Activated gamma-delta T cell (primary cell): Measurements from ENCODE around the gene ERMAP.

Source experiments
- DNase-seq: peaks from one replicate; lab custom pipeline; 2025; lab: John Stamatoyannopoulos, UW

ERMAP gene

DNA sequence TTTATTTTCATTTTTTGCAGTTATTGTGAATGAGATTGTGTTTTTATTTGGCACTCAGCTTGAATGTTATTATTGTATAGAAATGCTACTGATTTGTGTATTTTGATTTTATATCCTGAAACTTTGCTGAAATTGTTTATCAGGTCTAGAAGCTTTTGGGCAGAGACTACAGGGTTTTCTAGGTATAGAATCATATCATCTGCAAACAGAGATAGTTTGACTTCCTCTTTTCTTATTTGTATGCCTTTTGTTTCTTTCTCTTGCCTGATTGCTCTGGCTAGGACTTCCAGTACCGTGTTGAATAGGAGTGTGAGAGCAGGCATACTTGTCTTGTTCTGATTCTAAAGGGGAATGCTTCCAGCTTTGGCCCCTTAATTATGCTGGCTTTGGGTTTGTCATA lies 56.7 kb downstream of the ERMAP start:
- no peak for DNase-seq

DNA sequence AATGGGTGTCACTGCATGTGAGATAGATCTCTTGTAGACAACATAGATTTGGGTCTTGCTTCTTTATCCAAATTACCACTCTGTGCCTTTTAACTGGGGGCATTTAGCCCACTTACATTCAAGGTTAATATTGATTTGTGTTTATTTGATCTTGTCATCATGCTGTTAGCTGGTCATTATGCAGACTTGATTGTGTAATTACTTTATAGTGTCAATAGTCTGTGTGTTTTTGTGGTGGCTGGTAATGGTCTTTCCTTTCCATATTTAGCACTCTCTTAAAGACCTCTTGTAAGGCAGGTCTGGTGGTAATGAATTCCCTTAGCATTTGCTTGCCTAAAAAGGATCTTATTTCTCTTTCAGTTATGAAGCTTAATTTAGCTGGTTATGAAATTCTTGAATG lies 59.1 kb downstream of the ERMAP start:
- DNase-seq = no peak

DNA sequence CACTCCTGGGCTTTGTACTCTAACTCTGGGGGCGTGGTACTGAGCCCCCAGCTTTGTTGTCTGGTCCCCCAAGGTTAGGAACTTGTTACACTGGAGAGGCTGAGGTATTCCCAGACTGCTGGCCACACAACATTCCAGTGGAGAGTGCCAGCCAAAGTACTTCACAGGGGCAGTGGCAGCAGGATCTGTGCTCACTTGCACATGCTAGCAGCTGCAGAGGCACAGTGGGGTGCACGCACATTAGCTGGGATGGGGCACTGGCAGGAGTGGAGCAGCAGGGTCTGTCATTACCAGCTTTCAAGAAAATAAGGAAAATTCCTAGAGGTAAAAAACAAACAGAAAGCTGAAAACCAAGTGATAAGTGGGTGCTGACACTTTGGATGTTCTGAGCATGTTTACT lies 60.5 kb downstream of the ERMAP start:
- no peak for DNase-seq

DNA sequence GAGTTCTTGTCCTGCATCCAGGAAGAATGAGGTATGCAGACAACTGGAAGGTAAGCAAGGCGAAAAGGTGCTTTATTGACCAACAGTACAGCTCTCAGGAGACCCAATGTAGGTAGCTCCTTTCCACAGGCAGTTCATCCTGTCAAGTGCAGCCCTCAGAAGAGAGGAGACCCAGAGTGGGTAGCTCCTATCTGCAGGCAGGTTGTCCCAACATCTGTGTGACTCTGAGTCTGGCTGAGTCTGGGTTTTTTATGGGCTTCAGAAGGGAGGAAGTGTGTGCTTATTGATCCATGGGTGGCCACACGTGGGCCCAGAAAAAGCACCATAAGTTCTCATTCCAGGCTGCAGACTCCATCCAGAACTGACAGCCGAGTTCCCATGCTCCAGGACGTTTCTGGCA lies 63.5 kb downstream of the ERMAP start:
- no peak for DNase-seq

DNA sequence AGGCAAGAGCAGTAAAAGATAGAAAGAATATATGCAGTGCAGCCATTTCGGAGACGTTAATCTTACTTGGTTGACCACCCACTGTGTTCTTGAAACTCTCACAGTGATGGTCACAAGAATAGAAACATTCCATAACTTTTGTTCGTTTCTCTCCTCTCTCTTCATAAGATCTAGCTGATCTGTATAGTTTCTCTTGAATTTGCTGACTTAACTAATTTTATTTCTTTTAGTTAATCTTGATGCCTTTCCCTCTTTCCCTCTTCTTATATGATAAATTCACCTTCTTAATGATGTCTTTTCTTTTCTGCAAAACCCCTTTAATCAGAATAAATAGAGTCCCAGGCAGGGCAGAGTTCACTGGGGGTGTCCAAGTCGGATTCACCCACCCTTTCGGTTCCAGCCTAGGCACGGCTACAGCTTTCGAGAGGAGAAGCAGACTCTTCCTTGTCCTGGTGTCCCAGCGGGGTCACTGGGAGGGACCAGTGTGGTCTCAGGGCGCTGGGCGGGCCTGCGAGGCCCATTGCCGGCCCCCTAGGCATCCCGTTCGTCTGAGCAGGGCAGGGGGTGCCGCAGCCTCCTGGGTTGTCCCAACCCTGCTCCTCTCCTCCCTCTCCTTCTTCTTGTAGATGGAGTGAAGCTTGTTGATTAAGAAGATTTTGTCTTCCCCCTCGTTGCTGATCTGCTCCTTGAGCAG lies 69.3 kb downstream of the ERMAP start:
- no peak for DNase-seq

DNA sequence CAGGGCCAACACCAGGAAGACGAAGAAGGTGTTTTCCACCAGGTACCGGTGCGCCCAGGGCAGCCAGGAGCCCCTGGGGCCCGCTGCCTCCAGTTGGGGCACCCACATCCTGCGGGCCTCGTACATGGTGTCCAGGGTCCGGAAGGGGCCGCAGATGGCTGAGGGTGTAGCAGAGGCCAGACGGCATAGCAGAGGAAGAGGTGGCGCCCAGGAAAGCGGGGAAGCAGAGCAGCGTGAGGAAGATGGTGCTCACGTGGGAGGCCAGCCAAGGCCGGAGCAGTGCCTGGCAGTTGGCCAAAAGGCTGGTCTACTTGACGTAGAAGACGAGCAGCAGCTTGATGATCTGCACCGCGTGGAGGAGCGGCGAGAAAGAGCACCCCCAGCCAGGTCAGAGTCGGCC lies 69.9 kb downstream of the ERMAP start:
- no peak for DNase-seq

DNA sequence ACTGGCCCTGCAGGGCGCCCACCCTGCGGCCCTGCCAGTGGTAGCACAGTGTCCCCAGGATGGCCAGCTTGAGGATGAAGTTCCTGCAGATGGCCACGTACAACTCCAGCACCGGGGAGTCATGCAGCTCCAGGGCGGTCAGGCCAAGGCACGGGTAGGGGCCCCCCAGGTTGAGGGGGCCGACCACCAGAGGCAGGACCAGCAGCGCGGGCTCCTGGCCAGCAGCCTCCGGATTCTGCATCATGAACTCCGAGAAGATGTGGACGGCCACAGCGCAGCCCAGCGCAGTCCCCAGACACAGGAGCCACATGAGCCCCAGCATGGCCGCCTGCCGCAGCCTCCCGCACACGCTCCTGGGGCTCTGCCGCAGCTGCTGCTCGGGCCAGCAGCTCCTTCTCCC lies 70.4 kb downstream of the ERMAP start:
- no peak for DNase-seq

DNA sequence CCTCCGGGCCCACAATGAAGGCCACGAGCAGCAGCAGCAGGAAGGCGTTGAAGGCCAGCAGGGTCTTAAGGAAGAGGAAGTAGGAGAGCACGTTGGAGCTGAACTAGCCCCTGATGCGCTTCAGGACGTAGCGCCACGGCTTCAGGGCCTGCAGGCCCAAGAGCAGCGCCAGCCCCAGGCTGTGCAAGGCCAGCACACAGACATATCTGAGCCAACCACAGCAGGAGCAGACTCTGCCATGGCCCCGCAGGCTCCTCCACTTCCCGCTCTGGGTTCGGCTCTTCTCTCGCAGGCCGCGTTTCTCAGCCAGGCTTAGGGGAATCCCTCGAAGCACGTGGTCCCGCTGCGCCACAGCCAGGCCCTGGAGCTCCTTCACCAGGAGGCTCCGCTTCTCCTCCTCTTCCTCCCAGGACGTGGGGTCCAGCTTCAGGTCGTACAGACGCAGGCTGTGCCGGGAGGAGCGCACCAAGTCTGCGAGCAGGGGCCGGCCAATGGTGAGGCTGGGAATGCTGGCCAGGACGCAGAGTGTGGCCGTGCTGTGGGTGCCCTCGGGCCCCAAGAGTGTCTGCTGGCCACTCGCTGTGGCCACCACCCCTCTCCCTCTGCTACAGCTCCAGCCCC lies 71.2 kb downstream of the ERMAP start:
- DNase-seq = no peak

DNA sequence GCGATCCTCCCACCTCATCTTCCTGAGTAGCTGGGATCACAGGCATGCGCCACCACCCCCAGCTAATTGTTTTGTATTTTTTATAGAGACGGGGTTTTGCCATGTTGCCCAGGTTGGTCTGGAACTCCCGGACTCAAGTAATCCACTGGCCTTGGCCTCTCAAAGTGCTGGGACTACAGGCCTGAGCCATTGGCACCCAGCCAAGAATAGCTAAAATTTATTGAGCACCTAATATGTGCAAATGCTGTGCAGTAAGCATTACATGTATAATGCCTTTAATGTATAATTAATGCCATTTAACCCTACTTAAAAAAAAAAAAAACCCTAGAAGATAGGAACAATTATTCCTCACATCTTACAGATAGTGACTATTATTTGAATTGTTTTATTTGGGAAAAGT lies 72.3 kb downstream of the ERMAP start:
- no peak for DNase-seq

DNA sequence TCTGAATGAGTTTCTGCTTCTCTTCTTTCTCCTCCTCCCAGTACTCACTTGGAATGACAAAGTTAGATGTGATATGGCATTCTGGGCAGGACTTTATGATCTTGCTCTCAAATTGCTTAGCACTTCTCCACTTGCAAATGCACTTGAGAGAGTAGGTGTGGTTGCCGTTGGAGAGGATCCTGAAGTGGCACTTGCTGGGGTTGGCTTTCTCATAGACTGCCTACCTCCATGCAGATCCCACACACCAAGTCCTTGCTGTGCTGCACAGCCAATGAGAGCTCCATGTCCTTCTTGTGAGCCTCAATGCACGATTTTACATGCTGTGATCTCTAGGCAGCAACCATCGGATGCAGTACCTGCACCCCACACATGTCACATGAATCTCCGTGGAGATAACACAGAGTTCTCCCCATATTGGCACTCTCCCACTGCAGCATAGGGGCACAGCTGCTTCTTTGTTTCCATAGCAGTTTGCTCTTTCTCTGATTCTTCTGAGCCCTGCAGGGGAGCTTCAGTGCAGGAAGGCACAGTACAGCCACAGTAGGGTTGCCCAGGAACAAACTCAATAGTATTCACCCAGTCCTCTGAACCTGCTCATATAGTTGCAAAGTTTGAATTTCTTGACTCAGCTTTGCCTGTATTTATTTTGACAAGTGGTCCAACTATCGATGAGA lies 74.7 kb downstream of the ERMAP start:
- no peak for DNase-seq
